IMR-90 (cell line): ENCODE results near the gene LY6G6F. TPM values are rescaled to one million over a fixed set of nuclear protein-coding genes. Genes with fewer than 3 reads are reported as not detected.

Source experiments
- ATAC-seq: fragments of 200-7000 bp; cut with Tn5 transposase; 2 replicates; pipeline ENCODE4 v1.9.1; 2020; ENCODE audit warnings: low read depth, mild to moderate bottlenecking, moderate library complexity
- BruUV-seq: library from RNA; stranded (reverse); fragments of 400-500 nt; replicated peaks from 2 replicates; lab custom pipeline; 2021; lab: Mats Ljungman, UMichigan
- CTCF ChIA-PET: fragments of 300-600 bp; formaldehyde crosslinking; extraction: SDS; loops from one replicate; lab custom pipeline; 2021; ENCODE audit warnings: antibody characterized with exemption; lab: Yijun Ruan, JAX
- POLR2A ChIA-PET: fragments of 300-600 bp; sonication (Branson Sonifier 250); formaldehyde crosslinking; loops from one replicate; lab custom pipeline; 2022; ENCODE audit warnings: antibody characterized with exemption; ENCODE audit not compliant: unreplicated experiment; lab: Charles Lee
- DNase-seq: peaks from one replicate; pipeline ENCODE4 v3.0.0; 2013
- H2AFZ ChIP-seq: replicated peaks from 2 replicates; pipeline ENCODE3; 2013; ENCODE audit warnings: low read length, mild to moderate bottlenecking; ENCODE audit not compliant: poor library complexity
- H2AK5ac ChIP-seq: 2 replicates; pipeline ENCODE4 v1.6.1; 2013; ENCODE audit warnings: low read depth, low read length, inconsistent platforms
- H2AK9ac ChIP-seq: replicated peaks from 2 replicates; pipeline ENCODE3; 2013; ENCODE audit warnings: mild to moderate bottlenecking, low read depth, low read length, moderate library complexity; ENCODE audit not compliant: poor library complexity
- H2BK120ac ChIP-seq: 2 replicates; pipeline ENCODE4 v1.6.1; 2013; ENCODE audit warnings: low read depth, low read length, inconsistent platforms
- H2BK15ac ChIP-seq: 3 replicates; pipeline ENCODE4 v1.6.1; 2013; ENCODE audit warnings: low read depth, low read length, inconsistent platforms
- H2BK20ac ChIP-seq: 2 replicates; pipeline ENCODE4 v1.6.1; 2013; ENCODE audit warnings: low read depth, mild to moderate bottlenecking, inconsistent platforms, low read length, moderate library complexity
- H2BK5ac ChIP-seq: 2 replicates; pipeline ENCODE4 v1.6.1; 2013; ENCODE audit warnings: mild to moderate bottlenecking, low read depth, low read length, inconsistent platforms; ENCODE audit not compliant: poor library complexity, severe bottlenecking
- H3K14ac ChIP-seq: replicated peaks from 2 replicates; pipeline ENCODE4 v1.6.1; 2013; ENCODE audit warnings: low read depth, low read length, inconsistent platforms
- H3K18ac ChIP-seq: 2 replicates; pipeline ENCODE4 v1.6.1; 2013; ENCODE audit warnings: low read depth, low read length, control low read depth
- H3K23ac ChIP-seq: 2 replicates; pipeline ENCODE4 v1.6.1; 2013; ENCODE audit warnings: low read depth, low read length, inconsistent platforms
- H3K27ac ChIP-seq: 2 replicates; pipeline ENCODE4 v1.5.1; 2013; ENCODE audit warnings: mild to moderate bottlenecking, control low read depth, low read length; ENCODE audit not compliant: insufficient read depth
- H3K27me3 ChIP-seq: 2 replicates; pipeline ENCODE4 v1.6.1; 2013; ENCODE audit warnings: low read length; ENCODE audit not compliant: control insufficient read depth, insufficient read depth
- H3K36me3 ChIP-seq: 2 replicates; pipeline ENCODE4 v1.6.1; 2013; ENCODE audit warnings: low read length, mixed read lengths; ENCODE audit not compliant: control insufficient read depth, insufficient read depth
- H3K4ac ChIP-seq: 2 replicates; pipeline ENCODE4 v1.6.1; 2013; ENCODE audit warnings: low read depth, low read length, inconsistent platforms
- H3K4me1 ChIP-seq: 2 replicates; pipeline ENCODE4 v1.6.1; 2013; ENCODE audit warnings: low read length, mixed read lengths; ENCODE audit not compliant: control insufficient read depth, insufficient read depth
- H3K4me2 ChIP-seq: 2 replicates; pipeline ENCODE4 v1.6.1; 2013; ENCODE audit warnings: low read depth, mild to moderate bottlenecking, control low read depth, low read length, moderate library complexity
- H3K4me3 ChIP-seq: 2 replicates; pipeline ENCODE4 v1.5.1; 2013; ENCODE audit warnings: low read depth, mild to moderate bottlenecking, control low read depth, low read length, moderate library complexity; ENCODE audit not compliant: insufficient read depth
- H3K56ac ChIP-seq: 2 replicates; pipeline ENCODE4 v1.6.1; 2013; ENCODE audit warnings: low read length, inconsistent platforms; ENCODE audit not compliant: insufficient read depth; ENCODE audit errors: extremely low read depth
- H3K79me1 ChIP-seq, 2 experiments: 2 replicates each; pipeline ENCODE4 v1.6.1; 2013; ENCODE audit warnings: low read length in 2 of 2, inconsistent platforms in 1 of 2, low read depth in 1 of 2
- H3K9ac ChIP-seq: 2 replicates; pipeline ENCODE4 v1.6.1; 2013; ENCODE audit warnings: low read depth, low read length, control low read depth
- H3K9me1 ChIP-seq: 2 replicates; pipeline ENCODE4 v1.6.1; 2013; ENCODE audit warnings: low read length, inconsistent platforms; ENCODE audit not compliant: insufficient read depth
- H3K9me3 ChIP-seq: 2 replicates; pipeline ENCODE4 v1.6.1; 2013; ENCODE audit warnings: low read length; ENCODE audit not compliant: control insufficient read depth, insufficient read depth
- H4K20me1 ChIP-seq: 2 replicates; pipeline ENCODE4 v1.6.1; 2013; ENCODE audit warnings: low read length, inconsistent platforms; ENCODE audit not compliant: insufficient read depth
- H4K5ac ChIP-seq: 2 replicates; pipeline ENCODE4 v1.6.1; 2013; ENCODE audit warnings: mild to moderate bottlenecking, low read depth, low read length, control low read depth
- H4K8ac ChIP-seq, 2 experiments: 2 replicates each; pipeline ENCODE4 v1.6.1; 2013; ENCODE audit warnings: low read depth in 2 of 2, low read length in 2 of 2, control low read depth in 1 of 2, inconsistent platforms in 1 of 2
- H4K91ac ChIP-seq: 2 replicates; pipeline ENCODE4 v1.6.1; 2013; ENCODE audit warnings: low read depth, low read length, inconsistent platforms; ENCODE audit not compliant: insufficient read depth
- CHD1 ChIP-seq: IDR thresholded peaks from 2 replicates; pipeline ENCODE4 v1.6.1; 2012; ENCODE audit warnings: low read depth, low read length, improper control_type of control experiment
- POLR2A ChIP-seq: IDR thresholded peaks from 2 replicates; pipeline ENCODE4 v1.6.1; 2012; ENCODE audit warnings: mild to moderate bottlenecking, low read depth, low read length
- SMC3 ChIP-seq: fragments of 150-350 bp; IDR thresholded peaks from 2 replicates; pipeline ENCODE4 v1.6.1; 2016; ENCODE audit warnings: low read depth, mild to moderate bottlenecking, antibody characterized with exemption, low read length, moderate library complexity
- WGBS, 2 experiments: methylation state at CpG; one replicate each; pipeline versions ENCODE4 v1.1.5 to v1.1.7; 2013; ENCODE audit warnings: missing lambda C conversion rate in 2 of 2; ENCODE audit not compliant: insufficient read length in 1 of 2; ENCODE audit errors: extremely low coverage in 2 of 2; 5-methylcytosine and 5-hydroxymethylcytosine counted together
- dilution Hi-C: fragments of 300-500 bp; cut with HindIII; formaldehyde crosslinking; loops from one replicate; pipeline ENCODE4 v1.14.3; 2018; ENCODE audit warnings: low sequenced_read_pairs; ENCODE audit not compliant: unreplicated experiment
- in situ Hi-C: fragments of 300-500 bp; cut with MboI; formaldehyde crosslinking; loops from 3 replicates; pipeline ENCODE4 v1.14.3; 2019; ENCODE audit warnings: low sequenced_read_pairs, inconsistent platforms, mixed read lengths
- intact Hi-C: fragments of 100-400 bp; cut with micrococcal nuclease; formaldehyde crosslinking; loops from 2 replicates; pipeline ENCODE4 v1.10.0; 2022
- polyA plus RNA-seq, 3 experiments: library from polyadenylated mRNA; depleted of rRNA; stranded (reverse); fragments of >200 nt; gene quantifications; 2 replicates each; pipeline ENCODE4 v1.2.3, GENCODE V29; 2012; ENCODE audit warnings: low replicate concordance in 1 of 3
- total RNA-seq: library from RNA; depleted of rRNA; stranded (reverse); fragments of >200 nt; gene quantifications from 2 replicates; pipeline ENCODE4 v1.2.3, GENCODE V29; 2012
- TF ChIP-seq, protein P1 (sequence below): conservative IDR thresholded peaks from 2 replicates; pipeline ENCODE4 v1.5.1; 2012; ENCODE audit warnings: mild to moderate bottlenecking, low read depth, low read length, improper control_type of control experiment

The LY6G6F gene
- total and polyA plus RNA-seq, 2 of the 4 experiments (the other 2 are of a cell fraction): not detected

DNA sequence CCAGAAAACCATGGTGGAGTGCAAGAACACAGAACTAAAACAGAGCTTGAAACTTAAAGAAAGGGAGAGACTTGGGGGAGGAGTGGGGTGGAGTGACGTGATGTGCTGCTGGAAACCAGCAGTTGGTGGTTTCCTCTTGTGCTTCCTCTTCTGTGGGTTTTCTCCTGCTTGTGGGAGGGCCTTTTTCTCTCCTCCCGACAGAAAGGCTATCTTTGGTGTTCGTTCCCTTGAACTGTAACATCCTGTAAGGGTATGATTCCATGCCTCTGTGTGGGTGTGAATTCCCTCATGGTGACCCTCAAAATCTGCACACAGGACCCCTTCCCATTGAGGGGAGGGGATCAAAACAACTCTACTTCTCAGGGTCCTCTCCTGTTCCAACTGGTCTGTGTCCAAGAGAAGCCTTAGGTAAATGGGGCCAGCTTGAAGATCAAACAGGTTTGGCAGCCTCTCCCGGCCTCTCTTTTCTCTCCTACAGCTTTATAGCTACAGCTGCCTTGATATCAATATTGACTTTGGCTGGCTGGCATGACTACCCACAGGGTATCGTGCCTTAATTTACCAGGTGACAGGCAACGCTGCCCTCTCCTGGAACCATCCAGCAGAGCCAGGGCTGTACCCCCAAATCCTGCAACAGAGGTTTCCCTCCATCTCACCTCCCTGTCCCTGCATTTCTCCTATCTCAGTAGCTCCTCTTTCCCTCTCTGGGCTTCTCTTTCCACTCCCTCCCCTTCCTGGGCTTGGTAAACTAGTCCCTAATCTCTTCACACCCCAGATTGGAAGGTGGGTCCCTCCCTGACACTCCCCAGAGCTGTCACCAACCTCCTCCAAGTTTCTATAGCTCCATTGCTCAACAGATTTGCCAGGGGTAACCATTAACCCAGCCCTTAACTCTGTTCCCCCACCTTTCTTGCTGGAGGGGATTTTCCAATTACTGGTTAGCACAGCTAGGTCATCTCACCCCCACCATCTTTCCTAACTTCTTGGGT, 31.6 kb downstream of the LY6G6F start:
- dilution Hi-C loops (no loop called here), in situ Hi-C loops (no loop called here), intact Hi-C loops (loop anchor here (2.0 kb wide), 1 partner anchor 57 kb away; the partner anchor contains the start of gene VARS1)
- peak overlapping the region; percentile 68 for H3K4me2 ChIP-seq
- DNase-seq (peak; percentile 89), ATAC-seq (peak; percentile 24)
- H2BK15ac ChIP-seq: peak overlapping the region; percentile 71; the same call in 2 of the 3 replicates
- peak overlapping the region; percentile 2; the same call in 1 of the 2 replicates for H3K4me3 ChIP-seq
- 20% methylated on average over 1 of the region's 6 CpGs; no CpG with 5 or more reads in 1 of the 2 experiments for WGBS, 2 experiments
- H3K4ac ChIP-seq: peak overlapping the region; percentile 93
- peaks cover 15% of the 10 kb centered on the region for H3K36me3 ChIP-seq
- peak overlapping the region; percentile 63 to 97 for H4K8ac ChIP-seq
- H2AK9ac ChIP-seq: peak overlapping the region; percentile 83
- H2AK5ac ChIP-seq: peak overlapping the region; percentile 70
- peaks cover 18% of the 10 kb centered on the region for H3K9me1 ChIP-seq
- H3K79me1 ChIP-seq: peaks cover 13 to 72% of the 10 kb centered on the region in 2 experiments; a peak in 3 of 4 replicates
- peak overlapping the region; percentile 95 for H3K14ac ChIP-seq
- H2BK5ac ChIP-seq: peak overlapping the region; percentile 92
- peaks cover 18% of the 10 kb centered on the region for H4K20me1 ChIP-seq
- peak overlapping the region; percentile 83 for H2AFZ ChIP-seq
- peak overlapping the region; percentile 81 for H4K5ac ChIP-seq
- no TSS peak for BruUV-seq
- peak overlapping the region; percentile 76 for H2BK20ac ChIP-seq
- H3K56ac ChIP-seq: peak overlapping the region; percentile 75
- peak overlapping the region; percentile 87 for H2BK120ac ChIP-seq
- peaks cover 18% of the 10 kb centered on the region for H3K4me1 ChIP-seq
- TF ChIP-seq, protein P1, sequence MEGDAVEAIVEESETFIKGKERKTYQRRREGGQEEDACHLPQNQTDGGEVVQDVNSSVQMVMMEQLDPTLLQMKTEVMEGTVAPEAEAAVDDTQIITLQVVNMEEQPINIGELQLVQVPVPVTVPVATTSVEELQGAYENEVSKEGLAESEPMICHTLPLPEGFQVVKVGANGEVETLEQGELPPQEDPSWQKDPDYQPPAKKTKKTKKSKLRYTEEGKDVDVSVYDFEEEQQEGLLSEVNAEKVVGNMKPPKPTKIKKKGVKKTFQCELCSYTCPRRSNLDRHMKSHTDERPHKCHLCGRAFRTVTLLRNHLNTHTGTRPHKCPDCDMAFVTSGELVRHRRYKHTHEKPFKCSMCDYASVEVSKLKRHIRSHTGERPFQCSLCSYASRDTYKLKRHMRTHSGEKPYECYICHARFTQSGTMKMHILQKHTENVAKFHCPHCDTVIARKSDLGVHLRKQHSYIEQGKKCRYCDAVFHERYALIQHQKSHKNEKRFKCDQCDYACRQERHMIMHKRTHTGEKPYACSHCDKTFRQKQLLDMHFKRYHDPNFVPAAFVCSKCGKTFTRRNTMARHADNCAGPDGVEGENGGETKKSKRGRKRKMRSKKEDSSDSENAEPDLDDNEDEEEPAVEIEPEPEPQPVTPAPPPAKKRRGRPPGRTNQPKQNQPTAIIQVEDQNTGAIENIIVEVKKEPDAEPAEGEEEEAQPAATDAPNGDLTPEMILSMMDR: peak; percentile 30; the same call in 1 of the 2 replicates
- TF ChIP-seq CHD1: no peak
- TF ChIP-seq SMC3: peak; percentile 21; the same call in 1 of the 2 replicates
- peak; percentile 55 for TF ChIP-seq POLR2A
- peak overlapping the region; percentile 32 for H3K9ac ChIP-seq
- no peaks in the 10 kb centered on the region for H3K27me3 ChIP-seq
- POLR2A ChIA-PET: no interaction called here
- H4K91ac ChIP-seq: peak overlapping the region; percentile 94
- H3K23ac ChIP-seq: peak overlapping the region; percentile 89
- peak overlapping the region; percentile 60 for H3K18ac ChIP-seq
- no peaks in the 10 kb centered on the region for H3K9me3 ChIP-seq
- CTCF ChIA-PET: interaction anchor here (0.6 to 1.3 kb wide), 11 partner anchors 9 to 1181 kb away, joined by 3 to 10 read pairs (median 3); partner anchors contain the start of genes ABHD16A, NFKBIL1 and PRR3
- peak overlapping the region; percentile 62 for H3K27ac ChIP-seq
